H1 (cell line): ENCODE results near the gene HES7. TPM values are rescaled to one million over a fixed set of nuclear protein-coding genes. Genes with fewer than 3 reads are reported as not detected.
A peak's percentile ranks its signal among the peaks of the same experiment; 100 is the strongest.

Experiments used
- CTCF ChIA-PET: fragments of 300-600 bp; sonication (Branson Sonifier 250); formaldehyde crosslinking; loops from one replicate; lab custom pipeline; 2021; ENCODE audit not compliant: partially characterized antibody; lab: Charles Lee
- POLR2A ChIA-PET: fragments of 300-600 bp; sonication (Branson Sonifier 250); formaldehyde crosslinking; loops from one replicate; lab custom pipeline; 2021; ENCODE audit warnings: inconsistent platforms; ENCODE audit not compliant: partially characterized antibody; lab: Charles Lee
- DNase-seq, 2 experiments: peaks; one replicate each; pipeline versions ENCODE4 v3.0.0 to v3.0.0-alpha.2; 2010 to 2022; ENCODE audit warnings: low spot score in 2 of 2, low read depth in 1 of 2, mixed read lengths in 1 of 2
- FAIRE-seq: peaks from 2 replicates; lab custom pipeline; 2011; peaks lifted over from hg19 to GRCh38; lab: Jason Lieb, UNC
- H2AFZ ChIP-seq: 2 replicates; pipeline ENCODE4 v1.8.1; 2012; ENCODE audit warnings: low read length, inconsistent platforms
- H2AK5ac ChIP-seq: 2 replicates; pipeline ENCODE4 v1.6.1; 2013; ENCODE audit warnings: low read depth, low read length
- H2BK120ac ChIP-seq: replicated peaks from 2 replicates; pipeline ENCODE3; 2013; ENCODE audit warnings: low read depth, low read length, inconsistent platforms
- H2BK12ac ChIP-seq: 2 replicates; pipeline ENCODE4 v1.6.1; 2013; ENCODE audit warnings: low read depth, low read length
- H2BK15ac ChIP-seq: 2 replicates; pipeline ENCODE4 v1.6.1; 2013; ENCODE audit warnings: low read length
- H2BK20ac ChIP-seq: 2 replicates; pipeline ENCODE4 v1.6.1; 2013; ENCODE audit warnings: low read length
- H2BK5ac ChIP-seq: 2 replicates; pipeline ENCODE4 v1.6.1; 2013; ENCODE audit warnings: low read depth, low read length
- H3K14ac ChIP-seq: 2 replicates; pipeline ENCODE4 v1.6.1; 2013; ENCODE audit warnings: inconsistent platforms; ENCODE audit not compliant: insufficient read length
- H3K18ac ChIP-seq: 2 replicates; pipeline ENCODE4 v1.6.1; 2013; ENCODE audit warnings: low read length; ENCODE audit errors: extremely low read depth
- H3K23ac ChIP-seq: 2 replicates; pipeline ENCODE4 v1.6.1; 2013; ENCODE audit warnings: inconsistent platforms; ENCODE audit not compliant: insufficient read length
- H3K23me2 ChIP-seq: 2 replicates; pipeline ENCODE4 v1.6.1; 2013; ENCODE audit warnings: low read depth, low read length
- H3K27ac ChIP-seq: 2 replicates; pipeline ENCODE4 v1.6.1; 2011; ENCODE audit warnings: low read depth, low read length, inconsistent platforms
- H3K27me3 ChIP-seq, 4 experiments: replicated peaks in 1 of 4; 1 replicate in 1 of 4; 2 replicates in 3 of 4; pipeline versions ENCODE4 v1.6.1 to v1.8.1; 2011 to 2013; ENCODE audit warnings: low read length in 3 of 4, mild to moderate bottlenecking in 3 of 4, inconsistent platforms in 2 of 4, mixed read lengths in 2 of 4, moderate library complexity in 1 of 4; ENCODE audit not compliant: control insufficient read depth in 3 of 4, insufficient read depth in 3 of 4; ENCODE audit errors: extremely low read depth in 1 of 4
- H3K36me3 ChIP-seq, 4 experiments: 2 replicates each; pipeline versions ENCODE4 v1.6.1 to v1.8.1; 2011 to 2013; ENCODE audit warnings: mild to moderate bottlenecking in 4 of 4, low read length in 3 of 4, moderate library complexity in 2 of 4, control low read depth in 1 of 4, inconsistent platforms in 1 of 4; ENCODE audit not compliant: insufficient read depth in 4 of 4, control insufficient read depth in 2 of 4
- H3K4ac ChIP-seq: replicated peaks from 2 replicates; pipeline ENCODE3; 2013; ENCODE audit warnings: low read length, low read depth, mixed read lengths, inconsistent platforms; ENCODE audit not compliant: insufficient read length
- H3K4me1 ChIP-seq, 4 experiments: replicated peaks in 1 of 4; 1 replicate in 1 of 4; 2 replicates in 3 of 4; pipeline versions ENCODE4 v1.6.1 to v1.8.1; 2011 to 2013; ENCODE audit warnings: low read length in 3 of 4, inconsistent platforms in 2 of 4, mixed read lengths in 1 of 4; ENCODE audit not compliant: insufficient read depth in 4 of 4, control insufficient read depth in 3 of 4
- H3K4me2 ChIP-seq, 2 experiments: 2 replicates each; pipeline versions ENCODE4 v1.6.1 to v1.8.1; 2011 to 2013; ENCODE audit warnings: low read depth in 2 of 2, low read length in 2 of 2, control low read depth in 1 of 2, inconsistent platforms in 1 of 2, mild to moderate bottlenecking in 1 of 2; ENCODE audit not compliant: insufficient read depth in 1 of 2
- H3K4me3 ChIP-seq, 4 experiments: fragments of 200-600, 300-600 bp in 1 of 4; sonication (generic), shearing (Covaris generic), sonication (Bioruptor Twin) in 1 of 4; 2 replicates each; pipeline versions ENCODE4 v1.5.1 to v1.8.1; 2011 to 2016; ENCODE audit warnings: low read length in 4 of 4, low read depth in 3 of 4, control low read depth in 2 of 4, inconsistent platforms in 2 of 4, mild to moderate bottlenecking in 2 of 4, mixed read lengths in 1 of 4, moderate library complexity in 1 of 4; ENCODE audit not compliant: insufficient read depth in 2 of 4; ENCODE audit errors: extremely low read depth in 1 of 4
- H3K56ac ChIP-seq: replicated peaks from 2 replicates; pipeline ENCODE3; 2013; ENCODE audit warnings: low read depth, mild to moderate bottlenecking, mixed read lengths, low read length, inconsistent platforms; ENCODE audit not compliant: insufficient read length
- H3K79me1 ChIP-seq: 2 replicates; pipeline ENCODE4 v1.6.1; 2013; ENCODE audit warnings: low read depth, low read length, control low read depth
- H3K79me2 ChIP-seq, 2 experiments: 2 replicates each; pipeline versions ENCODE4 v1.6.1 to v1.8.1; 2012 to 2013; ENCODE audit warnings: low read length in 2 of 2, mild to moderate bottlenecking in 2 of 2, inconsistent platforms in 1 of 2; ENCODE audit not compliant: insufficient read depth in 2 of 2, control insufficient read depth in 1 of 2
- H3K9ac ChIP-seq, 4 experiments: replicated peaks in 1 of 4; 1 replicate in 1 of 4; 2 replicates in 3 of 4; pipeline versions ENCODE4 v1.6.1 to v1.8.1; 2011 to 2013; ENCODE audit warnings: low read depth in 3 of 4, low read length in 3 of 4, control low read depth in 2 of 4, mild to moderate bottlenecking in 2 of 4, moderate library complexity in 2 of 4, inconsistent platforms in 1 of 4; ENCODE audit errors: extremely low read depth in 1 of 4
- H3K9me3 ChIP-seq, 2 experiments: 2 replicates each; pipeline versions ENCODE4 v1.6.1 to v1.8.1; 2012 to 2013; ENCODE audit warnings: mild to moderate bottlenecking in 2 of 2, moderate library complexity in 2 of 2, control low read depth in 1 of 2, inconsistent platforms in 1 of 2, low read depth in 1 of 2, low read length in 1 of 2, mixed read lengths in 1 of 2; ENCODE audit not compliant: insufficient read depth in 2 of 2
- H4K20me1 ChIP-seq, 2 experiments: replicated peaks in 1 of 2; 2 replicates each; pipeline versions ENCODE3 to v1.8.1; 2011 to 2013; ENCODE audit warnings: inconsistent platforms in 2 of 2, low read length in 2 of 2, mild to moderate bottlenecking in 1 of 2; ENCODE audit not compliant: insufficient read depth in 2 of 2, control insufficient read depth in 1 of 2
- H4K5ac ChIP-seq: 2 replicates; pipeline ENCODE4 v1.6.1; 2013; ENCODE audit warnings: low read length, low read depth, mixed read lengths, inconsistent platforms; ENCODE audit not compliant: insufficient read length
- H4K8ac ChIP-seq: 2 replicates; pipeline ENCODE4 v1.8.0; 2013; ENCODE audit warnings: mild to moderate bottlenecking, moderate library complexity, low read length, inconsistent platforms; ENCODE audit not compliant: insufficient read depth; ENCODE audit errors: extremely low read depth
- H4K91ac ChIP-seq: replicated peaks from 2 replicates; pipeline ENCODE3; 2013; ENCODE audit warnings: low read length, mixed read lengths, inconsistent platforms; ENCODE audit not compliant: insufficient read length
- CREB1 ChIP-seq: IDR thresholded peaks from 2 replicates; pipeline ENCODE4 v1.6.1; 2012; ENCODE audit warnings: inconsistent platforms
- SIX5 ChIP-seq: IDR thresholded peaks from 2 replicates; pipeline ENCODE4 v1.6.1; 2011; ENCODE audit warnings: mild to moderate bottlenecking, low read depth, low read length
- WGBS, 2 experiments: shearing (Covaris generic) in 1 of 2; methylation state at CpG; one replicate each; pipeline versions ENCODE4 v1.1.6 to v1.1.7; 2013 to 2015; ENCODE audit warnings: low lambda C conversion rate in 2 of 2, mixed read lengths in 2 of 2, inconsistent platforms in 1 of 2, low coverage in 1 of 2, missing lambda C conversion rate in 1 of 2; ENCODE audit not compliant: insufficient replicate concordance in 2 of 2, insufficient coverage in 1 of 2, insufficient read length in 1 of 2; ENCODE audit errors: extremely low coverage in 1 of 2, missing lambda C conversion rate in 1 of 2; 5-methylcytosine and 5-hydroxymethylcytosine counted together
- polyA plus RNA-seq, 7 experiments: library from polyadenylated mRNA; depleted of rRNA in 3 of 7; stranded (reverse) in 5 of 7; unstranded in 2 of 7; fragments of >200 nt in 5 of 7; fragments of 200-250 nt in 2 of 7; gene quantifications; 1 replicate in 5 of 7; 2 replicates in 1 of 7; 4 replicates in 1 of 7; pipeline versions ENCODE4 v1.2.1 to v1.2.3, GENCODE V29; 2011 to 2013; ENCODE audit warnings: missing spikeins in 2 of 7, mixed read lengths in 2 of 7
- total RNA-seq: library from RNA; stranded (reverse); fragmentation: NEBNext Ultra II Directional; extraction: Animal tissue kit (Norgen Biotek cat#: 25700); gene quantifications from 2 replicates; pipeline ENCODE4 v1.2.1, GENCODE V29; 2021

The HES7 gene
- total and polyA plus RNA-seq, 2 of the 8 experiments (the other 6 are each of a cell fraction or from before 2014, with no cell fraction given), result 0.20 to 0.32 TPM

DNA sequence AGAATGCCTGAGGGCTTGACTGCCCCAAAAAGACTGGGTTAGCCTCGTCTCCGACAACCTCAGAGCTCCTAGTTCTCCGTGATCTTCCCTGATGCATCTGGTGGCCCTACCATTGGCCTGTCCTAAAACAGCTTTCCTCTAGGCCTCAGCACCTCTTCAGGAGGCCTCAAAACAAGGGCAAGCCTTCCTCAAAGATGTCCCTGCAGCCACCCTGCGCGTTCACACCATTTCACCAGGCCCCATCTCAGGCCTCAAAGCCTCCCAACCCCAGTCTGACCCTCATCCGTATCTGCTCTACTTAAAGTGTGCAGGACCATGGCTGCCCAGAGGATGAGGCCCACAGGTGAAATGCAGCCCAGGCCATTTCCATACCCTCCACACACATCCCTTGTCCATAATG lies 13.0 kb downstream of the HES7 start:
- Histone ChIP-seq H4K8ac (peak overlapping the region; percentile 38; the same call in 1 of the 2 replicates), H2BK12ac (no peak overlapping the region), H3K56ac (no peak overlapping the region), H3K27ac (no peak overlapping the region), H2BK5ac (no peak overlapping the region), H3K9me3 (no peaks in the 10 kb centered on the region), H3K4me1 (peaks cover 0 to 13% (median 3%) of the 10 kb centered on the region in 4 experiments; a peak in 5 of 7 replicates), H4K20me1 (peaks cover 0 to 3% of the 10 kb centered on the region in 2 experiments), H2AFZ (no peak overlapping the region), H4K5ac (no peak overlapping the region), H2BK15ac (0 out of 2 replicates have a peak overlapping the region, but pooled peaks have one; percentile 61), H3K4me3 (no peak overlapping the region), H3K79me1 (no peaks in the 10 kb centered on the region), H3K14ac (no peak overlapping the region), H3K4ac (no peak overlapping the region), H2BK20ac (no peak overlapping the region), H3K23me2 (peaks cover 5% of the 10 kb centered on the region; the same call in 1 of the 2 replicates), H2AK5ac (no peak overlapping the region), H3K36me3 (no peaks in the 10 kb centered on the region), H2BK120ac (no peak overlapping the region), H3K27me3 (peaks cover 3 to 57% (median 42%) of the 10 kb centered on the region in 4 experiments), H3K23ac (no peak overlapping the region), H3K79me2 (no peaks in the 10 kb centered on the region), H3K18ac (no peak overlapping the region), H4K91ac (no peak overlapping the region), H3K9ac (no peak overlapping the region; a peak in 1 of 7 replicates), H3K4me2 (peak overlapping the region; percentile 70 to 95; a peak in 1 of 4 replicates)
- FAIRE-seq (no peak), DNase-seq (no peak)
- ChIA-PET CTCF (interaction anchor here (0.6 to 23.3 kb wide), 15 partner anchors 8 to 326 kb away, joined by 3 to 501 read pairs (median 4); partner anchors contain the start of genes ALOX12B and ALOXE3), POLR2A (interaction anchor here (0.6 to 3.0 kb wide), 10 partner anchors 20 to 423 kb away, joined by 3 to 13 read pairs (median 4); partner anchors contain the start of gene WRAP53)
- WGBS, 2 experiments, result 90% methylated on average over 6 of the region's 6 CpGs; no CpG with 5 or more reads in 1 of the 2 experiments
- TF ChIP-seq CREB1 (no peak), SIX5 (no peak)
